Stimulated activated naive CD4-positive, alpha-beta T cell treated with Interleukin-2 at 50 U/mL for 16 hours (primary cell): Measurements from ENCODE around the gene APBB2.
"Not testable (repeated sequence)": the region's sequence is repeated elsewhere in the genome, so short reads cannot be mapped to it uniquely, and the experiment has no call there.

Experiments
- DNase-seq: peaks from one replicate; lab custom pipeline; 2025; lab: John Stamatoyannopoulos, UW

The APBB2 gene

DNA sequence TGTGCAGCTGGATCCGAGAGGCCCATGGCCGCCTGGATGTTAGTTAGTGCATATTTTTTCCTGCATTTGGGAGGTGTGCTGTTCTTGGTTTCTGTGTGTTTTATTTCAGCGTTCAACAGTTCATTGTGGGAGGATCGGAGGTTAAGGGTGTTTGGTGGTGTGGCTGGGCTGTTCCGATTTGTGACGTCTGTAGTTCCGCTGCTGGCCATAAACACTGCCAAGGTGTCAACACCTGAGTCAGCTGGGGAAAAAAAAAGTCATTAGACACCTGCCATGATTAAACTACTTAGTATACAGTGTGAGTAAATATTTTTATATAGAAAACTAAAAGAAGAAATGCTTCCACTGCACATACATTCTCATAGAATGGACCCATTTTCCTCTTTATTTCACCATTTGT is 200.2 kb downstream of the APBB2 start:
- DNase-seq, result no peak

DNA sequence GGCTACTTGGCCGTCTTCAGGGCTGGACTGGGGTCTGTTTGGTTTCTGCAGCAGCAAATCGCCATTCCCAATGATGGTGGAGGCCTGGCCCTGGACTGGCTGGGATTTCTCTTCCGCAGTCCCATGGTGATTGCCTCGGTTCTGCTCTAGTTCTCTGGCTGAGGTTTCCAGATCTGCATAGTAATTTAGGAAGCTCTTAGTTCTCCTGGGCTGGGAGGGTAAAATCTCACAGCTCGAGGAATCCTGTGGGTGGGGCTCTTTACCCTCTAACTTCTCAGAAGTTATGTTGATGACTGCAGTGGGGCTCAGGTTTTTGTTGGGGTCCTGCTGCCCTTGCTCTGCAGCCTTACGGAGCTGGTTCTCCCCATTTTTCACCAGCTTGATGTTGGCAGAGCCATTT is 200.6 kb downstream of the APBB2 start:
- no peak for DNase-seq

DNA sequence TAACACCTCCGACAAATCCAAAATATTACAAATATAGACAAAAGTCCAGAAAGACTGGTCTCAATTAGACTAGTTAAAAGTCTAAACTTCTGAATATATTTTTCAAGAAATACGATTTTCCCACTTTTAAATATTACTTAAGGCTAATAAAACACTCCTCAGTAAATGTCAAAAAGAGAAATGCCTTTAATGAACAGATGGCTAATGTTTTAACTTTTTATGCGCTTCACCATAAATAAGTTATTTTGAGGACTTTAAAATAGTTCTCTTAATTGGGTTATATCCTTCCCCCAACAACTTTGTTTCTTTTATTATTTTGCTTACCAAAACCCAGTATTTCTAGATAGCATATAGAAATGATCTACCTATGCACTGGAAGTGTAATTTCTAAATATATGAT is 201.4 kb downstream of the APBB2 start:
- DNase-seq, result no peak

GRCh38 chr4:41012293-41012692 is 202.0 kb downstream of the APBB2 start:
- DNase-seq, result no peak

- DNase-seq, result no peak
These were observed 204.9 kb downstream of the APBB2 start for GRCh38 chr4:41009411-41009810.

- DNase-seq, result no peak
These were observed 208.2 kb downstream of the APBB2 start for GRCh38 chr4:41006141-41006540.

- DNase-seq, result no peak
These were observed 212.0 kb downstream of the APBB2 start for GRCh38 chr4:41002309-41002708.

DNA sequence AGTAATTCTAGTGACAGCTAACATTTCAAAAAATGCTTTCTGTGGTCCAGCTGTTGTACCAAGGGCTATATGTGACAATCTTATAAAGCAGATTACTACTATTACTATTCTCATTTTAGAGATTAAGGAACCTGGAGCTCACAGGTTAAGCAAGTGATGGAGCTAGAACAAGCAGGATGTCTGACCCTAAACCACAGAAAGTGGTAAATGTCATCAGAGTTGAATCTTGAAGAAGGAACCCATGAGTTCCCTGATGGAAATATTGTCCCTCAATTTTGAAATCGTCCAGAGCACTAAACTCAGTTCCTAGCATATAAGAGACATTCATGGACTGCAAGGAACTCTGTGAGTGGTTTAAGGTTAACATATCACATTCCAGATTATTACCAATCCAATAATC is 214.0 kb downstream of the APBB2 start:
- no peak for DNase-seq

DNA sequence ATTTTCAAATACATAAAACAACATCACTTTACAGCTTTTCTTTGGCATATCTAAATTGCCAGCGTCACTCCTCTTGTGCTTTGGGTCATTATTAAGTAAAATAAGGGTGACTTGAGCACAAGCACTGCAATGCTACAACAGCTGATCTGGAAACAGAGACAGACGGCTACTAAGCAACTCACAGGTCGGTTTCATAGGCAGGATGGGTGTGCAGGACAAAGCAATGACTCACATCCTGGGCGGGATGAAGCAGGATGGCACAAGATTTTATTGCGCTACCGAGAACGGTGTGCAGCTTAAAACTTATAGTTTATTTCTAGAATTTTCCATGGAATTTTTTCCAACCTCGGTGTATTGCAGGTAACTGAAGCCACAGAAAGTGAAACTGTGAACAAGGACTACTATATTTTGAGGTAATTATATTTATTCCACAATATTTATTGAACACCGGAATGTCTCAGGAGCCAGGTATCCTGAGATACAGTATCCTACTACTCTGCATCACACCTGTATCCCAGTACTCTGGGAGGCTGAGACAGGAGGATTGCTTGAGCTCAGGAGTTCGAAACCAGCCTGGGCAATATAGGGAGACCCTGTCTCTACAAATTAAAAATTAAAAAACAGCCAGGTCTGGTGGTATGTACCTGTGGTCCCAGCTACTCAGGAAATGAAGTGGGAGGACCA is 215.5 kb downstream of the APBB2 start:
- DNase-seq, result no peak

DNA sequence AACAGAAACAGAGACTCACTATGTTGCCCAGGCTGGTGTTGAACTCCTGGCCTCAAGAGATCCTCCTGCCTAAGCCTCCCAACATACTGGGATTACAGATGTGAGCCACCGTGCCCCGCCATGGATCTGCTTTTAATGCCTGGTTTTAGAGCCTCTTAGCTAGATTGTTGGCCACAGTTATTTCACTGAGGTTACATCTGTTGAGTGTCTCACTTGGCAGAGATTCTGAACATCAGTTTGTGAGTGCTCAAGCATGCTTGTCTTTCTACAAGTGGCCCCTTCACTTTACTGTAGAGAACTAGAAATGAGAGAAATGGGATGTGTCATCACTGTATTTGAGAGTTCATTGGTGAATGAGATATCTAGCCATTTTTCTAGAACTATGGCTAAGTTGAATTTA is 218.5 kb downstream of the APBB2 start:
- no peak for DNase-seq

DNA sequence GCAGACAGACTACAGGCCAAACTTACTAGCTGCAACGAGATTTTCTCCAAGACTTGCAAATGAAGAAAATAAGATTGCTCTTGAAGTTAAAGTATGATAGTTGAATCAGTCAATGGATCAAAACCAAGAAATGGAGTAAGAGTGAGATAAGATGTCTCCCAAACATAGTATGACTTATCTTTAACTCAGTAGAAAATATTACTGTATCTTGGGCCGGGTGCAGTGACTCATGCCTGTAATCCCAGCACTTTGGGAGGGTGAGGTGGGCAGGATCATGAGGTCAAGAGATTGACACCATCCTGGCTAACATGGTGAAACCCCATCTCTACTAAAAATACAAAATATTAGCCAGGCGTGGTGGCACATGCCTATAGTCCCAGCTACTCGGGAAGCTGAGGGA is 220.0 kb downstream of the APBB2 start:
- DNase-seq, result not testable (repeated sequence)

DNA sequence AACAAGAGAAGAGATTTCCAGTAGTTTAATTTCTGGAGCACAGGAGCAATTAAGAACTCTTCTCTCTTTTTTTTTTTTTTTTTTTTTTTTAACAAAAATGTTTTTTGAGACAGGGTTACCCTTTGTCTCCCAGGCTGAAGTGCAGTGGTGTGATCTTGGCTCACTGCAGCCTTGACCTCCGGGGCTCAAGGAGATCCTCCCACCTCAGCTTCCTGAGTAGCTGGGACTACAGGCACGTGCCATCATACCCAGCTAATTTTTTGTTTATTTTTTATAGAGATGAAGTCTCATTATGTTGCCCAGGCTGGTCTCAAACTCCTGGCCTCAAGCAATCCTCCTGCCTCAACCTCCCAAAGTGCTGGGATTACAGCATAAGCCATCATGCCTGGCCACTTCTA is 221.0 kb downstream of the APBB2 start:
- not testable (repeated sequence) for DNase-seq

- DNase-seq, result no peak
These were observed 221.7 kb downstream of the APBB2 start for GRCh38 chr4:40992472-40993295.

GRCh38 chr4:40991908-40992307 is 222.4 kb downstream of the APBB2 start:
- no peak for DNase-seq

DNA sequence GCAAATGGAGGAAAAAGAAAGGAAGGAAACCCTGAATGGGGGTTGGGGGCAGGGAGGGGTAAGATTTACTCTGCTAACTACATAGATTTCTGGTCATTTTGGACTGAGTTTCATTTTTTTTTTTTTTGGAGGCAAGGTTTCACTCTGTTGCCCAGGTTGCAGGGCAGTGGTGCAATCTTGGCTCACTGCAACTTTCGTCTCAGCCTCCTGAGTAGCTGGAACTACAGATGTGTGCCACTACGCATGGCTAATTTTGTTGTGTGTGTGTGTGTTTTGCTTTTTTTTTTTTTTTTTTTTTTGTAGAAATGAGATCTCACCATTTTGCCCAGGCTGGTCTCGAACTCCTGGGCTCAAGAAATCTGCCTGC is 223.5 kb downstream of the APBB2 start:
- no peak for DNase-seq

DNA sequence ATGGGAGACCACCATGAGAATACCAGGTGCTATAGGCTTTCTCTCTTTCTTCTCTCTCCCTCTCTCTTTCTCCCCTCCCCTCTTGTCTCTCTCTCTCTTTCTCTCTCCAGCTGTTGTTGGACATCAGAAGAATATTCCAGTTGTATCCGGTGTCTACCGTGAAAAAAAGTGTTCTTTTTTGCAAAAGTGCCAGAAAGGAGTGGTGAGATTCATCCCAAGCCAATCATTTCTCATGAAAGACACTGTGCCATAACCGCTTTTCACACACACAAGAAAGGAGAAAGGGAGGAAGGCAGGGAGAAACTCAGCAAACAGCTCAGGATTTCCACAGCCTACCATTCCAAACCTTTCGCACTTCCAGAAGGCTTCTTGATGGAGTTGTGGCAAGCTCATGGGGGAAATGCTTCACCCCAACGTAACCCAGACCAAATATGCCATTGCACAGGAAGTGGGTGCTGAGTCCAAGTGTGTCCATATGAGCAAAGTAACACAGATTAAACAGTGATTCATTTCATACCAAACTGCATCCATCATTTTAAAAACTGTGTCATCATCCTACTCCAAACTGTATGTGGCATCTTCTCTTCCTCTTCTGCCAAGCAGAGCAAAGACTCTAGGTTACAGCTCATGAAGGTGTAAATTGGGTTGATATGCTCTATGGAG is 224.0 kb downstream of the APBB2 start:
- no peak for DNase-seq

DNA sequence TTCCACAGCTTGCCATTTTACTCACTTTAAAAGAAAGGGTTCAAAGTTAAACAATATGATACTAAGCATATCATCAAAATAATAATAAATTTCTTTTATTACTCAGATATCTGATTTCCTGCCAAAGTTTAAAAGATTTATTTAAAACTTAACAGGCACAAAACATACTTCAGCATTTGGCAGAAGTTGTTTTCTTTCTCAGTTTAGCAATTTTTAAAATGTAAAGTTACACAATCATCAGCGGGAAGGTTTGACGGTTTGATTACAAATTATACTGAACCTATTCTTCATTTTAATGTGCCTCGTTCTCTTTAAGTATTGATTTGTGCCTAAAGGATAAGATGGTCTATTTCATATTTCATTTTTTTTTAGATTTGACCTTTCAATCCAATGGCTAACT is 227.2 kb downstream of the APBB2 start:
- no peak for DNase-seq

DNA sequence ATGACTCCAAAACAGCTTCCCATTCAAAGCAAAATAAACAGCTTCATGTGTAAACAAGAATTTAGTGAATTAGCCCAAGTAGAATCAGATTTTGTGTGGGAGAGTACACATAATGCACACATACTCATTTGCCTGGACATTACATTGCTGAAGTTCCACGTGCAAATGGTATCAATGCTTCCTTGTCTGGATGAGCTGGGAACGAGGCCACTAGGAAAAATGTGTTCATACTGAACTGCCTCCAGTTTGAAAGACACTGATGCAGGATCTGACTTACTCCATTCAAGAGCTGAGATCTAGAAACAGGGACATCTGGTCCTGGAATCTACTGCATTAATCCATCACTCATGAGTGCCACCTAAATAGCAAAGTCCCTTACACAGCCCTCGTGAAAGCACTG is 228.0 kb downstream of the APBB2 start:
- no peak for DNase-seq

DNA sequence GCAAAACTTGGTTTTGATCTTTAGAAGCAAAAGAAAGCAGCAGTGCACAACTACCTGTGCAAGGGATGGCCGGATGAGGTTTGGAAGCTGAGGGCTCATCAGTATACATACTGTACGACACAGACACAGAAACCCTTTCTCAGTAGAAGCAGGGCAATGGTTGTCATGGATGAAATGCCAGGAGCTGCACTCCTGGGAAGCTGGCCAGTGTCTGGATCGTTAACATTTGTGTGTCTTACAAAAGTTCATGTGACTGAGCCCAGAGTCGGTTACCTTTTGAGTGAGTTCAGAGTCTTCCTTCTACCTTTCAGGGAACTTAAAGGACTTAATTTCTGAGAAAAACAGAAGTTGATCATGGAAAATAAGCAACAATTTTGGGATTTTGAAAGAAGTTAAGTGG is 230.3 kb downstream of the APBB2 start:
- DNase-seq, result no peak

GRCh38 chr4:40980318-40980883 is 233.9 kb downstream of the APBB2 start:
- no peak for DNase-seq

GRCh38 chr4:40978548-40978947 is 235.8 kb downstream of the APBB2 start:
- no peak for DNase-seq

- no peak for DNase-seq
These were observed 238.0 kb downstream of the APBB2 start for GRCh38 chr4:40976343-40976742.

GRCh38 chr4:40972722-40973121 is 241.6 kb downstream of the APBB2 start:
- no peak for DNase-seq
